Renal cortex interstitium (tissue), 11 donors: ENCODE measurements around the gene PPM1D. TPM values are rescaled to one million over a fixed set of nuclear protein-coding genes. Genes with fewer than 3 reads are reported as not detected.

Experiments
- DNase-seq, 11 donors: peaks; one replicate each; pipeline ENCODE4 v3.0.0-alpha.2; 2013; ENCODE audit warnings: low read depth in 9 of 11, low spot score in 4 of 11; ENCODE audit errors: extremely low read depth in 1 of 11
- polyA plus RNA-seq, 3 donors: library from polyadenylated mRNA; unstranded; fragments of 120-200 nt; gene quantifications; one replicate each; pipeline ENCODE4 v1.2.1, GENCODE V29; 2013; ENCODE audit not compliant: insufficient read length in 3 of 3

PPM1D gene
- polyA plus RNA-seq, 3 donors = 20.3 to 24.9 (median 21.4) TPM

DNA sequence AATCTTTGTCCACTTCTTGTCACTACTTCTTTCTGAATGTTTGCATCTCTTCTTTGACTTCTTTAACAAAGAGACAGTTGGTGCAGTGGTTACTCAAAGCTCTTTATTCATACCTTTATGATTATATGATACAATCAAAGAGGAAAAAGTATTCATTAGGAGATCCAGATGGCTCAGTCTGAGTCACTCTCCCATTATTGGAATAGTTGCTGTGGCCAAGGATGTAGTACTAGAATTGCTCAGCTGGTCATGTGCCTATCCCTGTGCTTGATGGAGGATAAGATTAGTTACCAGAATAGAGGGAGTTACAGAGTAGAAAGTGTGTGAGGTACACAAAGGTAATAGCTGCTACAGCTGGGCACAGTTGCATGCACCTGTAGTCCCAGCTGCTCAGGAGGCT lies 96.0 kb downstream of the PPM1D start:
- no peak for DNase-seq

DNA sequence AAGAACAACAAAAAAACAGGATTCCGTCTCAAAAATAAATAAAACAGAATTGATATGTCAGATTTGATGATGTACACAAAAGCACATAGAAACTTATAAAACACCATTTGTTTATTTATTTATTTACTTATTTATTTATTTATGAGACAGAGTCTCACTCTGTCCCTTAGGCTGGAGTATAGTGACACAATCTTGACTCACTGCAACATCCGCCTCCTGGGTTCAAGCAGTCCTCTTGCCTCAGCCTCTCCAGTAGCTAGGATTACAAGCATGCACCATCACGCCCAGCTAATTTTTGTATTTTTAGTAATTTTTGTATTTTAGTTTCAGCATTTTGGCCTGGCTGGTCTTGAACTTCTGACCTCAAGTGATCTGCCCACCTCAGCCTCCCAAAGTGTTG lies 99.1 kb downstream of the PPM1D start:
- no peak for DNase-seq

- no peak for DNase-seq
These were observed 104.2 kb downstream of the PPM1D start for GRCh38 chr17:60704170-60704569.

GRCh38 chr17:60712675-60713074 lies 112.7 kb downstream of the PPM1D start:
- DNase-seq = no peak

DNA sequence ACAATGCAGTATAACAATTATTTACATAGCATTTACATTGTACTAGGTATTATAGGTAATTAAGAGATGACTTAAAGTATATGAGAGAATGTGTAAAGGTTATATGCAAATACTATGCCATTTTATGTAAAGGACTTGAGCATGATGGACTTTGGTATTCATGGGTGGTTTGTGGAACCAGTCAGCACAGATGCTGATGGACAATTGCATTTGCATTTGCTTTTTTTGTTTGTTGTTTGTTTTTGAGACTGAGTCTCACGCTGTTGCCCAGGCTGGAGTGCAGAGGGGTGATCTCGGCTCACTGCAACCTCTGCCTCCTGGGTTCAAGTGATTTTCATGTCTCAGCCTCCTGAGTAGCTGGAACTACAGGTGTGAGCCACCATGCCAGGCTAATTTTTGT lies 113.6 kb downstream of the PPM1D start:
- DNase-seq = no peak

Other genes with a start within 250 kb of the PPM1D start
- 10 to 100 TPM; 40.4 to 48.7 (median 43.6) TPM for gene USP32, start 208.1 kb upstream of the PPM1D start, polyA plus RNA-seq
- not detected for gene CHCT1, start 177.7 kb upstream of the PPM1D start, polyA plus RNA-seq
- 10 to 100 TPM; 50.7 to 58.5 (median 54.5) TPM for gene APPBP2, start 74.0 kb upstream of the PPM1D start, polyA plus RNA-seq
- 10 to 100 TPM; 27.0 to 30.9 (median 28.9) TPM for gene BCAS3, start 77.7 kb downstream of the PPM1D start, polyA plus RNA-seq